ENCODE data around the gene USP24. TPM values are rescaled to one million over a fixed set of nuclear protein-coding genes. Genes with fewer than 3 reads are reported as not detected.

The USP24 gene
- total RNA-seq (2022; extraction: Qiagen RNA extraction; ENCODE audit: low read depth) = 12.2 to 17.1 TPM (median 13.6 TPM) in 5 replicates

GRCh38 chr1:55215194-55216021 lies at the start of gene USP24:
Gene USP24 (minus strand): TSS chr1:55215364. CDS start chr1:55215113, 251 bp downstream.

GRCh38 chr1:55039342-55040082 lies 175.7 kb downstream of the USP24 start, which contains the start of gene PCSK9:
Gene PCSK9 (plus strand): TSS chr1:55039548. CDS start chr1:55039838, 290 bp downstream.

Other genes starting within 250 kb of the USP24 start
- 0.23 to 0.71 TPM (median 0.48 TPM) in 5 replicates for gene TMEM61, start 234.7 kb downstream of the USP24 start, total RNA-seq (2022; extraction: Qiagen RNA extraction; ENCODE audit: low read depth)
- not detected in 5 replicates for gene BSND, start 216.4 kb downstream of the USP24 start, total RNA-seq (2022; extraction: Qiagen RNA extraction; ENCODE audit: low read depth)
- 1.8 to 4.5 TPM (median 3.0 TPM) in 5 replicates for gene PCSK9, start 175.8 kb downstream of the USP24 start, total RNA-seq (2022; extraction: Qiagen RNA extraction; ENCODE audit: low read depth)